Kidney epithelial cell (primary cell): ENCODE data around the gene SEBOX. TPM values are rescaled to one million over a fixed set of nuclear protein-coding genes. Genes with fewer than 3 reads are reported as not detected.

Experiments
- DNase-seq: peaks from one replicate; pipeline ENCODE4 v3.0.0-alpha.2; 2010; ENCODE audit warnings: low read depth
- H3K27me3 ChIP-seq: 2 replicates; pipeline ENCODE4 v1.6.0; 2011; ENCODE audit warnings: low read length; ENCODE audit not compliant: control insufficient read depth, insufficient read depth
- H3K36me3 ChIP-seq: 2 replicates; pipeline ENCODE4 v1.5.1; 2011; ENCODE audit warnings: low read length; ENCODE audit not compliant: control insufficient read depth, insufficient read depth
- H3K4me3 ChIP-seq: 2 replicates; pipeline ENCODE4 v1.5.1; 2011; ENCODE audit warnings: low read depth, mild to moderate bottlenecking, control low read depth, low read length
- total RNA-seq: library from RNA; depleted of rRNA; stranded (reverse); fragments of >200 nt; gene quantifications from 2 replicates; pipeline ENCODE4 v1.2.3, GENCODE V29; 2015
- TF ChIP-seq, protein P1 (sequence below): IDR thresholded peaks from 2 replicates; pipeline ENCODE4 v1.5.1; 2011; ENCODE audit warnings: mild to moderate bottlenecking, moderate library complexity, low read length, control low read depth, inconsistent platforms; ENCODE audit not compliant: insufficient read depth, poor library complexity, severe bottlenecking

The SEBOX gene
- total RNA-seq, 1 donor from 2014 or later: not detected

DNA sequence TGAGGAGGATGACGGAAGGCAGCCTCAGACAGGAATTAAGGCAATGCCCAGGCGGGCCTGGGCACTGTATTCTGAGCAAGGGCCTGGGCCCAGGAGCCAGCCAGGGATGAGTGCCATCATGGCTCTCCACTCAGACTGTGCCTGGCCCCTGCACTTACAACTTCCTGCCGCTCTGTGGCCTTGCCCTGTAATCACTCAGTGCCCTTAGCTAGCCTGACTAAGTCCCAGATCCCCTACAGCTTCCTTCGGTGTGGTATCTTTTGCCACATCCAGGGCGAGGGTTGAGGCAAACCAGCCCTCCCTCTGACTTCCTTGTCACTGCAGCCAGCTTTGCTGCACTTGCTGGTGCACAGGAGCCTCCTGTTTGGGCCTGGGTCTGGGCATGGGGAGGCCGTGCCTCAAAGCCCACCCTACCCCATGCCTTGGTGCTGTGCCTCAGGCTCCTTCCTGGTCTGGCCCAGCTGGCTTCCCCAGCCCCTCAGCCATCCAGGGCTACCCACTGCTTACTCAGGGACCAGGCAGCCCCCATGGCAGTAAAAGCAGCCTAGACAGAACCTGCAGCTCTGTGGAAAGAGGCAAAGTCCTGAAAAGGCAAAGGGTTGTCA, 31.7 kb upstream of the SEBOX start:
- H3K4me3 ChIP-seq: no peak overlapping the region
- H3K27me3 ChIP-seq: no peaks in the 10 kb centered on the region
- TF ChIP-seq, protein P1, sequence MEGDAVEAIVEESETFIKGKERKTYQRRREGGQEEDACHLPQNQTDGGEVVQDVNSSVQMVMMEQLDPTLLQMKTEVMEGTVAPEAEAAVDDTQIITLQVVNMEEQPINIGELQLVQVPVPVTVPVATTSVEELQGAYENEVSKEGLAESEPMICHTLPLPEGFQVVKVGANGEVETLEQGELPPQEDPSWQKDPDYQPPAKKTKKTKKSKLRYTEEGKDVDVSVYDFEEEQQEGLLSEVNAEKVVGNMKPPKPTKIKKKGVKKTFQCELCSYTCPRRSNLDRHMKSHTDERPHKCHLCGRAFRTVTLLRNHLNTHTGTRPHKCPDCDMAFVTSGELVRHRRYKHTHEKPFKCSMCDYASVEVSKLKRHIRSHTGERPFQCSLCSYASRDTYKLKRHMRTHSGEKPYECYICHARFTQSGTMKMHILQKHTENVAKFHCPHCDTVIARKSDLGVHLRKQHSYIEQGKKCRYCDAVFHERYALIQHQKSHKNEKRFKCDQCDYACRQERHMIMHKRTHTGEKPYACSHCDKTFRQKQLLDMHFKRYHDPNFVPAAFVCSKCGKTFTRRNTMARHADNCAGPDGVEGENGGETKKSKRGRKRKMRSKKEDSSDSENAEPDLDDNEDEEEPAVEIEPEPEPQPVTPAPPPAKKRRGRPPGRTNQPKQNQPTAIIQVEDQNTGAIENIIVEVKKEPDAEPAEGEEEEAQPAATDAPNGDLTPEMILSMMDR: no peak
- no peaks in the 10 kb centered on the region for H3K36me3 ChIP-seq
- no peak for DNase-seq

DNA sequence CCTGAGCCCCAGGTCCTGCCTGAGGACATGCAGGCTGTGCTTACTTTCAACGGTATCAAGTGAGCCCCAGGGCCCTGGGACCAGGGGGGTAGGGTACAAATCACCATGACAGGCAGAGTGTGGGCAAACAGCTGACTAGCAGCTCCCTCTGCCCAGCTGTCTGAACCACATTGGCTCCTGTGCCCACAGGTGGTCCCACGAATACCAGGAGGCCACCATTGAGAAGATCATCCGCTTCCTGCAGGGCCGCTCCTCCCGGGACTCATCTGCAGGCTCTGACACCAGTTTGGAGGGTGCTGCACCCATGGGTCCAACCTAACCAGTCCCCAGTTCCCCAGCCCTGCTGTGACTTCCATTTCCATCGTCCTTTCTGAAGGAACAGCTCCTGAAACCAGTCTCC, 31.0 kb upstream of the SEBOX start:
- H3K36me3 ChIP-seq: no peaks in the 10 kb centered on the region
- H3K27me3 ChIP-seq: no peaks in the 10 kb centered on the region
- H3K4me3 ChIP-seq: no peak overlapping the region
- DNase-seq: no peak
- TF ChIP-seq, protein P1: no peak

DNA sequence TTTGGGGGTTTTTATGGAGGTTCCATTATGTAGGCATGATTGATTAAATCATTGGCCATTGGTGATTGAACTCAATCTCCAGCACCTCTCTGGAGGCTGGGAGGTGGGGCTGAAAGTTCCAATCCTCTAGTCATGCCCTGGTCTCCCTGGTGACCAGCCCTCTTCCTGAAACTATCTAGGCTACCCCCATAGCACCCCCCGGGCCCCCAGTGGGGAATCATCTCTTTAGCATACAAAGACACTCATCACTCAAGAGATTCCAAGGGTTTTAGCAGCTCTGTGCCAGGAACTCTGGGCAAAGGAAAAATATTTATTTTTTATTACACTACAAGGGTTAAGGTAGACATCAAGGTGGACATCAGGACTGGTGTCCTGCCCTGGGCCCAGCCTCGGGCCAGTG, 30.4 kb upstream of the SEBOX start:
- TF ChIP-seq, protein P1: no peak
- H3K27me3 ChIP-seq: no peaks in the 10 kb centered on the region

DNA sequence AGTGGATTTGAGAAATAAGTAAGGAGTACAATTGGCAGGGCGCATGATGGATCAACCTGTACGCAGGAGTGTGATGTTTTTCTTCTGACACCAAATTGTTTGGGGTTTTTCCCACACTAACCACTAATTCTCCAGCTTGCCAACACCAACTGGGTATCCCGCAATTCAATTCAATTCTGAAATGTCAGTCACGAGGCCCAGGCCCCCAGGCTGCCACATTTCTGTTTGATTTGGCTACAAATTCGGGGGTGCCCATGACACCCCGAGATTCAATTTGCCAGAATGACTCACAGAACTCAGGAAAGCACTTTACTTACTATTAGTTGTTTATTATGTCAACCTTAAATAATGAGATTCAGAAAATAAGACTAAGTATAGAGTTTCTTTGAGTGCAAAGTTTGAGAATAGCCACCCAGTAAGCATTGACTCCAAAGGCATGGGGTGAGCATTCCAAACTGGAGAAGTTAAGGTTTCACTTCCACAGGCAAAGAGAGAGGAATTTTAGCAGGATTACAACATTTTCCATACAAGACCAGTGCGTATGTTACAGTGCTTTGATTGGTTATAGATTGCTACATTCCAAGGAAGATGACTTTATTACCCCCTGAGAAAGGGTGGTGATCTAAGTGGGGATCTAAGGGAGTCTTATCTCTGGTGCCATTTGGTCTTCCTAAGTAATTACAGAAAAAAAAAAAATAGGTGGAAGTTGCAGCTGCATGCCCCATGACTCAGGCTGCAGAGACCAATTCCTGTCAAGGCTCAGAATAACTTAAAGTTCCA, 29.5 kb upstream of the SEBOX start:
- no peaks in the 10 kb centered on the region for H3K36me3 ChIP-seq
- no peak overlapping the region for H3K4me3 ChIP-seq
- TF ChIP-seq, protein P1: no peak
- DNase-seq: no peak
- no peaks in the 10 kb centered on the region for H3K27me3 ChIP-seq

More for the DNA sequence above, 30.4 kb upstream of the SEBOX start:
- Histone ChIP-seq H3K36me3 (no peaks in the 10 kb centered on the region), H3K4me3 (no peak overlapping the region)
- DNase-seq: no peak

DNA sequence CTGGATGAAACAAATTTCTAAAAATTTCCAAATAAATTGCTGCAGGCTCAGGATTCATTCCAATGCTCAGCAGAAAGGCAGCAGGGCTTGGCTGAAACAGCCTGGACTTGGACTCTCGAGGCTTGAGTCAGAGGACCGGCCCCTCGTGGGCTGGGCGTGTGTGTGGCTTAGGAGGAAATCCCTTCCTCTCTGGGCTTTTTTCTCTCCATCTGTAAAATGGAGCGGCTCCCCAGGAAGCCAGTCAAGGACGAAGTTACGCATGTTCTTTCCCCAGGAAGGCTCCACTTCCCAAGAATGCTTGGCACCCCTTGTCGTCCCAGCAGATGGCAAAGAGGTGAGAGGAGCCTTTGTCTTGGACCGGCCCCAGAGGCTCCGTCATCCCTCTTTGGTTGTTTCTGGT, 27.5 kb upstream of the SEBOX start:
- Histone ChIP-seq H3K36me3 (no peaks in the 10 kb centered on the region), H3K27me3 (no peaks in the 10 kb centered on the region), H3K4me3 (no peak overlapping the region)
- DNase-seq: no peak
- TF ChIP-seq, protein P1: no peak
